ENCODE results near the gene NEK1.

DNA sequence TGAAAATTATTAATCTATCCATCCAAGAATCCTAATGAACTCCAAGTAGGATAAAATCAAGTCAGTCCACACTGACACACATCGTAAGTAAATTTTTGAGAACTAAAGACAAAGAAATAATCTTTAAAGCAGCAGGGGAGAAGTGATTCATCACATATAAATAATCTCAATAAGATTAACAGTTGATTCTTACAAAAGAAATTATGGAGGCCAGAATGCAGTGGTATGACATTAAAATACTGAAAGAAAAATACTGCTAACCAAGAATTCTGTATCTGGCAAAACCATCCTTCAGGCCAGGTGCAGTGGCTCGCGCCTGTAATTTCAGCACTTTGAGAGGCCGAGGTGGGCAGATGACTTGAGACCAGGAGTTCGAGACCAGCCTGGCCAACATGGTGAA, 245.6 kb downstream of the NEK1 start:
- no peak for TF ChIP-seq CTCF (IDR thresholded peaks at IDR 0.05; ENCODE audit: low read depth, low read length)
- no peak for TF ChIP-seq EZH2phosphoT487 (IDR thresholded peaks at IDR 0.05; ENCODE audit: low read depth)
